HG03025 (cell line): ENCODE data around the gene HSD17B10.
"Not testable (repeated sequence)": the region's sequence is repeated elsewhere in the genome, so short reads cannot be mapped to it uniquely, and the experiment has no call there.

Source experiments
- ATAC-seq: cut with Tn5 transposase; IDR thresholded peaks from one replicate; pipeline ENCODE4 v1.9.1; 2021; ENCODE audit warnings: mild to moderate bottlenecking, moderate library complexity; ENCODE audit not compliant: unreplicated experiment, low FRiP score

Gene HSD17B10

DNA sequence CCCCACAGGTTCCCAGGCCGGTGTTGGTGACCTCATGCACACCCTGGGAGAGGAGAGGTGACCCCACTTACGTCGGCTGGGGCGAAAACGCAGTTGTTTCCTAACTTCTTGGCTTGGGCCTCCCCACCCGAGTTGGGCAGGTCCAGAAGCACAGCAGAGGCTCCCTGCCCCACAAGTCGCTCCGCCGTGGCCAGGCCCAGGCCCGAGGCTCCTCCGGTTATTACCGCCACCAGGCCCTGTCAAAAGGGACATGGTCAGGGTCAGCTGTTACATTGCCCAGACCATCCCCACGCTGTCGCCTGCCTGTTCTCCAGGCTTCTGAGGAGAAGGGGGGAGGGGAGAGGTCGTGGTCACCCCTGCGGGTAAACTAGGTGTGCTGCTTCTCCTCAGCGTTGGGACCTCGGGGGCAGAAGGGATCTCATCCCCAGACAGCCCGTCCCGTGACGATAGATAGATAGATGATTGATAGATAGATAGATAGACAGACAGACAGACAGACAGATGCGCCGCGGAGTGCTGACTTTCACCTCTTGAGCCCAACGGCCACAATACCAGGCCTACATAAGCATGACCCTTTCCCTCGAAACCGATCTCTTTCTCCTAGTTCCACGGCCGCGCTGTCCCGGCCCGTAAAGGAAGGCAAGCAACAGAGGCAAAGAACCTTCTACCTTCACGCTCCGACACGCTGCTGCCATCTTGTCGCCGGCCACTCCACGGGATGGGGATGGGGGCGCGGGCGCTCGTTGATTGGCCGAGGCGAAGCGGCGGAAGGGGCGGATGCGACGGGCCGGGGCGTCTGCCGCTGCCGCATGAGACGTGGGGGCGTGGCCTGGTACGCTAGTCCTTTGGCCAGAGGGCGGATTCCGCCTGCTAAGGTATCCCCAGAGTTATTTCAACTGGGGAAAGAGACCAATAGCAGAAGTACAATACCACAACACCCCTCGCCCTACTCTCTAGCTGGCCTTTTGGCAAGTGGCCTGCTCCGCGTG, at the start of gene HSD17B10:
Gene HSD17B10, minus strand, starts transcription at position 720 of the 989 bp plus-strand sequence. Its CDS starts 25 bp downstream, at position 695.
- ATAC-seq = peak; percentile 79

DNA sequence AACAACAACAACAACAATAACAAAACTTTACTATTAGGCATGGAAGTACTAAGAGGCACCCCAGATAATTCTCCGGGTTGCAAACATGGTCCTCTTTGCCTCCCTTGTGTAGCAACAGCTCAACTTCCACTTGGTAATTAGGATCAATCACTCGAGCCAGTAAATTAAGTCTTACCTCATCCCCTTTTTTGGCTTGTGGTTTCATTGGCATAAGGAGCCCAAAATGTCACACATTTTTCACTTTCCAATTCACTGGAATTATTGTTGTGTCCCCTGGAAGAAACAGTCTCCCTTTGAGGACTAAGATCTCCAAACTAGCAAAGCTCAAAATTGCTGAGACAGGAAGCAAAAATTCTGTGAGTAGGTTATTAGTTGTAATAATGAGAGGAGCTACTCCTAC, 49.2 kb upstream of the HSD17B10 start:
- ATAC-seq = no peak

DNA sequence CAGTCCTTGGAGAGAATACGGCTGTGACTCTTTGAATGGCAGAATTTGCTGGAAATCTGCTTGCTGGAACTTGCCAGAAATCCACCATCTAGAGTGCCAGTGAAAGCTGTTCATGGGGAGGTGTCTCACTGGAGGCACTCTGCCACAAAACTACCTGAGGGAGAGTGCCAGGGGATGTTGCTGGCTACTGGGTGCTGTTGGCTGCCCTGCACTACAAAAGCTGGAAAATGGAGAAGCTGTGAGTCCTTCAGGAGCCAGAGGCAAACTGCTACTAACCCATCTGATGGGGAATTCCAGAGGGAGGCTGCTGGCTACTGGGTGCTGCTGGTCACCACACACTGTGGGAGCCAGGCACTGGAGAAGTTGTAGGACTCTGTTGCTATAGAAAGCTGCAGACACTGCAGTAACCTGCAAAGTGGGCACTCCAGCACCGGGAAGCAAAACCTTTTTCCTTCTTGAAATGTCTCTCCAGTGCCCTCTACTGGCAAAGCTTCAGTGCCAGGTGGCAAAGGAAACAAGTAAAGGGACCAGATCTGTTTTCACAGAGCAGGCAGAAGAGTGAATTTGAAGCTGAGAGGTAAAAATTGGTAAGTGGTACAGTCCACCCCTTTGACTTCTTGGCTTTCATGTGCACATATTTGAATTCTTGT, 47.8 kb upstream of the HSD17B10 start:
- no peak for ATAC-seq

DNA sequence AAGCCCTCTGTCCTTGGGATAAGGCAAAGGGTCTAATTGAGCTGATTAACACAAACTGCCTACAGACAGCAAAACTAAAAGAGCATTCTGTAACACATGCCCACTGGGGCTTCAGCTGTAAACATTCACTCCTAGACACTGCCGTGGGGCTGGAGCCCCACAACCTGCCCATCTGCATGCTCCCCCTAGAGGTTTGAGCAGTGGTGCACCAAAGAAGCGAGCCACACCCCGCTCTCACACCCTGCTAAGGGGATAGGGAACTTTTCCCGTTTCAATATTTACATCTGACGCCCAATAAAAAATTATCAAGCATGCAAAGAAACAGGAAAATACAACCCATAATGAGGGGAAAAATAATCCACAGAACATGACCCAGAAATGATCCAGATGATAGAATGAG, 46.9 kb upstream of the HSD17B10 start:
- no peak for ATAC-seq

DNA sequence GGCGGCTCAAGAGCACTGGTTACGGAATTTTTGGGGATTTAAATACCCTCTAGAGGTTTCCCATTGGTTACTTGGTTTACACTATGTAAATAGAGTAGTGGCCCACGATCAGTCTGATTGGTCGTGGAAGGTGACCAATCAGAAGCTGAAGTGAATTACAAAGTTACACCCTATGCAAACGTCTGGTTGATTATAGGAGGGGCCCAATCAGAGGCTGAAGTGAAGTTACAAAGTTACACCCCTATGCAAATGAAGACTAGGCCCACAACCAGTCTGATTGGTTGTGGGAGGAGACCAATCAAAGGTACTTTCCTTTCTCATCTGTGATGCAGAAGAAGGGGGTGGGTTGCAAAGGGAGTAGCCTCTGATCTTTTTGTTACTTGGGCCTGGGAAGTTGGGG, 45.1 kb upstream of the HSD17B10 start:
- ATAC-seq = no peak

DNA sequence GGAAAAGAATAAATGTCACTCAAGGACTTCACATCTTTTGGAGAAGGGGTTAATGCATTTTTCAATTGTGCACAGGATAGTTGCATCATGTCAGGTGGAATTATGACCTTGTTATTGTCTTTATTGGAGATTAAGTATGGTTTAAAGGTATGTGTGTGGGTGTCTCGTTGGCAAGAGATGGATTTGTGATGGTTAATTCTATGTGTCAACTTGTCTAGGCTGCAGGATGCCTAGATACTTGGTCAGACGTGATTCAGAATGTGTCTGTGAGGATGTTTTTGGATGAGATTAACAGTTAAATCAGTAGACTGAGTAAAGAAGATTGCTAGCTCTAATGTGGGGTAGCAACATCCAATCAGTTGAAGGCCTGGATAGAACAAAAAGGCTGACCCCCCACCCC, 42.2 kb upstream of the HSD17B10 start:
- no peak for ATAC-seq

DNA sequence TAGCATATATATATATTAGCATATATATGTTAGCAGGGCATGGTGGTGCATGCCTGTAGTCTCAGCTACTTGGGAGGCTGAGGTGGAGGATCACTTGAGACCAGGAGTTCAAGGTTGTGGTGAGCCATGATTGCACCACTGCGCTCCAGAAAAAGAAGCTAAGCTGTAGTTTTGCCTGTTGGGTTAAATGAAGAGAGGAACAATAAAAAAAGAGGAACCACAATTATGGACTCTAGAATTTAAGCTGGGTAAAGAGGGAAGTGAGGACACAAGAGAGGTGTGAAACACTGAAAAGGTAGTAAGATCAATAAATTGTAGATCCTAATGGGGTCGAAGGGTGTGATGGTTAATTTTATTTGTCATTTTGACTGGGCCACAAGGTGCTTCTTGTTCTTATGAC, 40.5 kb upstream of the HSD17B10 start:
- ATAC-seq = no peak

DNA sequence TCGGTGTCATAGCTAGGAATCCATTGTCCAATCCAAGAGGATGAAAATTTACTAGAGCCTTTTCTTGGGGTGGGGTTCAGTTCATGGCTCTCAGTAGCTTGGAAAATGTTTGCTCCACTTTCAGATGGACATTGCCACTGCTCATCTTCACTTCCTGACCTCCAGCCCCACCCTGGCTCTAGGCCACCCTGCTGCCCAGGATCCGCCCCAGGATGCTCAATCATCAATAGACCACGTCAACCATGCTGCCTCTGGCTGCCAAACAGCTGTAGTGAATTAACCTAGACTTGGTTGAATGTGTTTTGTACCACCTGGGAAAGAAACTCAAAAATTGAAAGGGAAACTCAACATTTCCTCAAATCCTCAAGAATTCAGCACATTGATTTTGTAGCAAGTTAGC, 37.2 kb upstream of the HSD17B10 start:
- no peak for ATAC-seq

DNA sequence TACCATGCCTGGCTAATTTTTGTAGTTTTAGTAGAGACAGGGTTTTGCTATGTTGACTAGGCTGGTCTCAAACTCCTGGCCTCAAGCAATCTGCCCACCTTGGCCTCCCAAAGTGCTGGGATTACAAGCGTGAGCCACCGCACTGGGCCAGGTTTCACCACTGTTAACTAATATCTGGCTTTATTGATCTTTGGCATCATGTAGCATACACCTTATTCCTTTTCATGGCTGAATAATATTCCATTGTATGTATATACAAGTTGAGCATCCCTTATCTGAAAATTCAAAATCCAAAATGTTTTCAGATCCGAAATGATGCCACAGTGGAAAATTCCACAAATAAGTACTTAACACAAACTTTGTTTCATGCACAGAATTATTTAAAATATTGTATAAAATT, 34.5 kb upstream of the HSD17B10 start:
- ATAC-seq = not testable (repeated sequence)

DNA sequence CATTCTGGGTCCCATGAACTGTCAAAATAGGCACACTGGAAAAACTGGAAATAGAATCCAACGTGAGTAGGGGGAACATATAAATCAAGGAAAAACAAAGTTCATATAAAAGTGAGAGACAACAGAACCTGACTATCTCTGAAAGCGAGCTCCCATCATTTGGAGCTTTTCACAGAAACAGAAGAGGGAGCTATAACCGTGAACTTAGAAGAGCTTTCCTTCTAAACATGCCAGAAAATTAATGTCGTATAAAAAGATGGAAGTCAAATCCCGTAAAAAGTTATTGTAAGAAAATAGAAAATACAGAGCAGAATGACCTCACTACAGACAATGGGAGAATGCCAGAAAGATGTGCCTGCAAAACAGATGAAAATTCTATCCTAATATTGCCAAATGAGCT, 23.9 kb upstream of the HSD17B10 start:
- ATAC-seq = no peak

DNA sequence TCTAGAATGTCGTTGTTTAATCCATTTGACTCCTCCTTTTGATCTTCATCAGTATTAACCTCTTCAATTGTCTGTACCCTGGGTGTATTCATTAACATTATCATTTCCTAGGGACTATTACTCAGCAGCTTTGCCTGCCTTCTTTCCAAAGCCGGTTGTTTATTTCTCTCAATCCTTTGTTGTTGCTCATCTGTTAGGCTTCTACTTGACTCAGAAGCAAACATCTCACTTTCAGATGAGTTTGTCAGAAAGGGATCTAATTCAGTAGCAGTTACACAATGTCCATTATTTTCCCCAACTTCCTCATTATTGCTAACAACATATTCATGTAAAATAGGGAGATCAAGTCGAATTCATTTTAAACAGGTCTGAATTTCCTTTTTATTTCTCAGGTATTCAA, 22.1 kb upstream of the HSD17B10 start:
- ATAC-seq = no peak

DNA sequence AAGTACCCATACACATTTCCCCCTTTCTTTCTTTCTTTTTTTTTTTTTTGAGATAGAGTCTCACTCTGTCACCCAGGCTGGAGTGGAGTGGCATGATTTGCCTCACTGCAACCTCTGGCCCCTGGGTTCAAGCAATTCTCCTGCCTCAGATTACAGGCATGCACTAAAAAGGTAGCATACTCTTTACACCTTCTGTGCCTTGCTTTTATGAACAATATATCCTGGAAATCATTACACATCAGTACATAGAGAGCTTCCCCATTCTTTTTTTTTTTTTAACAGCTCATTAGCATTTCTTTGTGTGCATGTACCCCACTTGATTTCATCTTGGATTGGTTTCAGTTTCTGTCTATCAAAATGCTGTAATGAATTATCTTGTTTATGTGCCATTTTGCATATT, 18.6 kb upstream of the HSD17B10 start:
- ATAC-seq = no peak

DNA sequence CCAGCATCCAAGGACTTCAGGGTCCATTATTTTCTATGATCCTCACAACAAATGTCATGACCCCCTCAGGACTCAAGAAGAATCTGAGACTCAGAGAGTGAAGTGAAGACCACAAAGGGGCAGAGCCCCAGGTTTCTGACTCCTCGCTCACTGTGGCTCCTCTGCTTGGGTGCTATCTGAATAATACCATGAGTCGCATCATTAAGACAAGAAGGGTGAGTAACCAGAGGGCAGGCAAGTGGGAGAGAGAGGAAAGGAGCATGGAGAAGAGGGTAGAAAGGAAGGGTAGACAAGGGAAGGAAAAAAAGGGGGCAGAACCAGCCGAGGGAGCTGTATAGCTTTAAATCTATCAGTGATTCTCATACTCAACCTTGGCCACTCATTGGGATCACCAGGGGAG, 15.5 kb upstream of the HSD17B10 start:
- no peak for ATAC-seq

DNA sequence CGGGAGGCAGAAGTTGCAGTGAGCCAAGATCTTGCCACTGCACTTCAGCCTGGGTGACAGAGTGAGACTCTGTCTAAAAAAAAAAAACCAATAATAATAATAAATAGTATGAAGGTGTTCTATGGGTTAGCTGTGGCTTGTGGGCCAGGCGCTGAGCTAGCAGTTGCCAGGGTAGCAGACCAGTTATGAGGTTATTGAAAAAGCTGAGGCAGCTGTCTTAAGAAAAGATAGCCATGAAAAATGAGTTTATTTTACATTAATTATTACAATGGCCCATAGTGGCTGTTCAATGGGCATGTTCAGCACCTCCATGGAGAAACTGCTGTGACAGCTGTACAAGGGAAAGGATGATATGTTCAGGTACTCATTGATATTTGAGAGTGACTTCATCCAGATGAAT, 13.3 kb upstream of the HSD17B10 start:
- no peak for ATAC-seq

DNA sequence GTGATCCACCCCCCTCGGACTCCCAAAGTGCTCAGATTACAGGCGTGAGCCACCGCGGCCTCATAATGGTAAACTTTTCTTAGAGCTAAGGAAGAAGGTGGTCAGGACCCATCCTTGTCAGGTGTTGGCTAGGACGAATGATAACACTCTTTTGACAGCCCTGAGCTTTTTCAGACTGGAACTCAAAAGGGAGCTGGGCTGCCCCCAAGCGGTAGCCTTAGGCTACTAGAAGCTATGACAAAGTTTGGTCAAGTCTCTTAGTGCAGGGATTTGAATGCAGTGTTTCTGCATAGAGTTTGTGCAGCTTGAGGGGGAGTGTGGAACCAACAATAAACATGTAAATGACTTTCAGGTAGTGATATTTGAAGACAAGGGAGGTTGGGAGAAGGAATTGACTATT, 11.8 kb upstream of the HSD17B10 start:
- no peak for ATAC-seq

DNA sequence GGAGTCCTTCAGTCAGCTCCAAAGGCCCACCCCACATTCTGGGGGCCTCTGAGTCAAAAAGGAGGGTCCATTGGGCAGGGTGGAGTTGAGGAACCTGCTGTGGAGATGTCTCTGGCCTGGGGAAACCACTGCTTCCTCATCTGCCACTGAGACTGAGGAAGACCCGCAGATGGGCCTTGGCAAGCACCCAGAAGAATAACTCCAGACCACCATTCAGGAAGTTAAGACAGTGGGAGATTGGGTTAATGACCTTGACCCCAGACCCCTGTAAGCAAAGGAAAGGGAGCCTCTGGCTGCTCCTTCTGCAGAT, 8.1 kb upstream of the HSD17B10 start:
- ATAC-seq = no peak

DNA sequence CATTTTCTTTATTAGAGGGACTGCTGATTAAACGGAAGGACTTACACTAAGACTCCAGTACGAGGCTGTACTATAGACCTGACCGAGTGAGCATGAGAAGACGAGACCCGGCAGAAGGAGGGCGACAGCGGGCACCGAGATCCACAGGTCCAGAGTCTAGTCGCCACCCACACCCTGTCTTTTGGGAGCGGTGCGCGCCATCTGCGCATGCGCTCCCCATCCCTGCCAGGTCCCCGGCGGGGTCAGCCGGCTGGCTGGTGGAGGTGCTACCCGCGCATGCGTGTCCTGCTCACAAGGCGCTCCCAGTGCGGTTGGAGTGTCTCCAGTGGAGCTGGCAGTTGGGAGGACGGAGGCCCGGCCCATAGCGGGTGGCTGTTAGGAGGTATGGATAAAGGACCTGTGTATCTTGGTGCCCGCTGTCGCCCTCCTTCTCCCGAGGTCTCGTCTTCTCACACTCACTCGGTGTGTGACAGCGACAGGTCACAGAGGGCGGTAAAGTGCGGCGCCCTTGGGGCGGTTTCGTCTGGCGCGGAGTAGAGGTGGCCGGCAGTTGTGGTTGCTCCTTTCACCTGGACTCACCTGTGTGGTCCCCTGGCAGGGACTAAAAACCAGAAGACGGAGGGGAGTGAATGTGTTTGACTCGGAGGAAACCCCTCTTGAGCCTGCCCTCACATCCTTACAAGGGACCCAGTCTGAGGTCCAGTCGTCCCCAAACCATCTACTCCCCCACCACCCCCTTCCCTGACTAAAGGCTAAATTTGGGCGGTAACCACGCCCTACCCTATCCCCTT, 7.6 kb upstream of the HSD17B10 start:
- no peak for ATAC-seq

DNA sequence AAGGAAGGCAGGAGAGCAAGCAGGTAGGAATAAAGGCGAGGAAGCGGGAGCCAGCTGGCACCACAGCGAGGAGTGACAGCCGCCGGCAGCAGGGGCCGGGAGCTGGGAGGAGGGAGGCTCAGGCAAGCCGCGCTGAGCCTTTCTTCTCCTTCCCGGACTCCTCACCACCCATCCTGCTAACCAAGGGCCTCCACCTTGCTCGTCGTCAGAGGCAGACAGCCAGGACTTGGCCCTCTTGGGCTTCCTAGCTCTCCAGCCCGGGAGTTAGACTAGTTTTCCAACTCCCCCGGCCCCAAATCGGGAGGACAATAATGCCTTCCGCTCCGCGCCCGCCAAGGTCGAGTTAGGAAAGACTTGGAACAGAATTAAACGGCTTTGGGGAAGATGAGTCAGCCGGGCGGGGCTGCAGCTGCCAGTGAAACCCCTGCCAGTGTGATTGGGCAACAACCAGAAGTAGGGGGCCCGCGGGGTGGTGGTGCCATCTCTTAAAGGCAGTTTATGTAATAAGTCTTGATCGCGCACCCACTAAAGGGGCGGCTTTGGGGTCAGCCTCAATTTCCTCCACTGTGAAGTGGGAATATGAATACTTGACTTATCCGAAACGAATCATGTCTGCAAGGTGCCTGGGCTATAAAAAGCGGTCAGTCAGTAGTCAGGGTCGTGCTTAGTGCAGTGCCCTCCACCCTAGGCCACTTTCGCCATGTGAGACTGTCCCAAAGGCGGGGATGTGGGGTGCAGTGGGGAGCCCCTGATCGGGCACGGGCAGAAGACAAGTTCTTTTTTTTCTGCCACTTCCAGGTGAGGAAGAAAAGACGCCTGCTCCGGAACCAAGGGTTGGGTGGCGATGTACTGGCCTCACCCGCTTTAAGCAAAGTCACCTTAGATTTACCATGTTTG, 6.7 kb upstream of the HSD17B10 start:
- no peak for ATAC-seq

DNA sequence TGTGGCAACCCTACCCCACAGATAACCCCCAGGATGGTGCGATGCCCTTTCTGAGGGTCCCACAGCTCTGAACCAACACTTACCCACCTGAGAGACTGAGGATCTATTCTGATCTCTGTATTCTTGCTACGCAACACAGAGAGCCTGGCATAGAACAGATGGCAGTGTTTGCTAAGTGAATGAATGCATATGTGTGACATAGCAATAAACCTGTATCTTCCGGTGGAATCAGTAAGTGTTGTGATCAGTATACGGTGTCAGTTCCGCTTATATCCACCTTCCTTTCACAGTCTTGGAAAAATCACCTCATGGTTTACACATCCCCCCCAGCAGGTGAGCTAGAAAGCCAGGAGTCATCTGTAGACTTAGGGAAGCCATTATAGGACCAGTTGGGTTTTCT, 5.9 kb upstream of the HSD17B10 start:
- ATAC-seq = no peak

DNA sequence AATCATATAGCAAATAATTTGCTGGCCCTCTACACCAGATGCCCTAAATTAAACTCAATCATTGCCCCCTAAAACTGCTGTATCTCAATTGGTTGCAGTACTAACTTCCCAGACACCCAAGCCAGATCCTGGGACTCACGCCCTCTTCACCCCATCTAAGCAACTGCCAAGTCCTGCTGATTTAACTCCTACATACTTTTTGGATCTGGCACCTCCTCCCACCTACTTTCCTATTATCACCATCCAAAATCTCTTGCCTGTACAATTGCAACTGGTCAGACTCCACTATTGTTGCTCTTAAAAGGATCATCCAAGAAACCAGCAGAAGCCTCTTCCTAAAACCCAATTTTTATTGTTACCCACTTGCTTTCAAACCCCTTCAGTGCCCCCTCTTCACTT, 4.7 kb upstream of the HSD17B10 start:
- no peak for ATAC-seq
